PC-9 (cell line): ENCODE data around the gene FAM180B. TPM values are rescaled to one million over a fixed set of nuclear protein-coding genes. Genes with fewer than 3 reads are reported as not detected.
"Not testable (repeated sequence)": the region's sequence is repeated elsewhere in the genome, so short reads cannot be mapped to it uniquely, and the experiment has no call there.

ENCODE experiments used
- BruUV-seq: library from RNA; stranded (reverse); fragments of 400-500 nt; replicated peaks from 2 replicates; lab custom pipeline; 2021; lab: Mats Ljungman, UMichigan
- CTCF ChIA-PET: fragments of 300-600 bp; sonication (Branson Sonifier 250); formaldehyde crosslinking; loops from one replicate; lab custom pipeline; 2022; ENCODE audit warnings: antibody characterized with exemption; lab: Charles Lee
- POLR2A ChIA-PET: fragments of 300-600 bp; sonication (Branson Sonifier 250); formaldehyde crosslinking; loops from one replicate; lab custom pipeline; 2022; ENCODE audit warnings: antibody characterized with exemption; ENCODE audit not compliant: unreplicated experiment; lab: Charles Lee
- DNase-seq, 2 experiments: peaks; one replicate each; pipeline versions ENCODE4 v3.0.0 to v3.0.0-alpha.2; 2015 to 2022; ENCODE audit warnings: mixed read lengths in 1 of 2
- H2AFZ ChIP-seq: fragments of 200-600 bp; sonication (generic); 2 replicates; pipeline ENCODE4 v1.8.1; 2017; ENCODE audit warnings: antibody characterized with exemption
- H3F3A ChIP-seq: fragments of 200-600 bp; sonication (generic); 2 replicates; pipeline ENCODE4 v1.8.1; 2017; ENCODE audit warnings: antibody characterized with exemption, mild to moderate bottlenecking, low read depth; ENCODE audit not compliant: insufficient read depth
- H3K27ac ChIP-seq: fragments of 200-600 bp; sonication (generic); 2 replicates; pipeline ENCODE4 v1.6.1; 2016; ENCODE audit warnings: mixed run types
- H3K27me3 ChIP-seq: fragments of 200-600 bp; sonication (generic); 2 replicates; pipeline ENCODE4 v1.6.1; 2016; ENCODE audit warnings: low read depth, mixed run types; ENCODE audit not compliant: insufficient read depth
- H3K36me3 ChIP-seq: fragments of 200-600 bp; sonication (generic); 2 replicates; pipeline ENCODE4 v1.6.1; 2016; ENCODE audit warnings: low read depth, mixed run types
- H3K4me1 ChIP-seq: fragments of 200-600 bp; sonication (generic); replicated peaks from 2 replicates; pipeline ENCODE4 v1.6.1; 2016; ENCODE audit warnings: mixed run types; ENCODE audit not compliant: insufficient read depth
- H3K4me2 ChIP-seq: fragments of 200-600 bp; sonication (generic); 2 replicates; pipeline ENCODE4 v1.6.1; 2017; ENCODE audit warnings: mixed run types
- H3K4me3 ChIP-seq: fragments of 200-600 bp; sonication (generic); 2 replicates; pipeline ENCODE4 v1.6.1; 2016; ENCODE audit warnings: mixed run types
- H3K79me2 ChIP-seq: fragments of 200-600 bp; sonication (generic); 2 replicates; pipeline ENCODE4 v1.6.1; 2017; ENCODE audit warnings: low read depth, mixed run types
- H3K9me2 ChIP-seq: fragments of 200-600 bp; sonication (generic); 2 replicates; pipeline ENCODE4 v1.8.1; 2017; ENCODE audit warnings: mild to moderate bottlenecking; ENCODE audit not compliant: insufficient read depth
- H3K9me3 ChIP-seq: fragments of 200-600 bp; sonication (generic); 2 replicates; pipeline ENCODE4 v1.8.1; 2016; ENCODE audit warnings: low read depth; ENCODE audit not compliant: insufficient read depth
- H4K20me1 ChIP-seq: fragments of 200-600 bp; sonication (generic); 2 replicates; pipeline ENCODE4 v1.8.1; 2017; ENCODE audit not compliant: insufficient read depth
- CTCF ChIP-seq: fragments of 200-600 bp; sonication (generic); conservative IDR thresholded peaks from 2 replicates; pipeline ENCODE4 v1.6.1; 2017; ENCODE audit warnings: mixed run types, antibody characterized with exemption, mild to moderate bottlenecking, moderate library complexity
- EZH2 ChIP-seq: fragments of 200-600 bp; sonication (generic); IDR thresholded peaks from 2 replicates; pipeline ENCODE4 v1.8.0; 2017; ENCODE audit warnings: antibody characterized with exemption, low read depth
- intact Hi-C: fragments of 100-400 bp; cut with micrococcal nuclease; formaldehyde crosslinking; loops from one replicate; pipeline ENCODE4 v1.10.0; 2022; ENCODE audit not compliant: unreplicated experiment
- total RNA-seq: library from RNA; stranded (reverse); gene quantifications from 2 replicates; pipeline ENCODE4 v1.2.3, GENCODE V29; 2021

FAM180B gene
- total RNA-seq, 1 experiment from 2014 or later, result not detected

- no TSS peak for BruUV-seq
- DNase-seq, result no peak
- TF ChIP-seq CTCF (no peak), EZH2 (no peak)
Observed at GRCh38 chr11:47560426-47560825, 26.1 kb upstream of the FAM180B start.

GRCh38 chr11:47562393-47562792, 24.1 kb upstream of the FAM180B start:
- intact Hi-C loops, POLR2A ChIA-PET, CTCF ChIA-PET: not testable (repeated sequence)

More at GRCh38 chr11:47560426-47560825, 26.1 kb upstream of the FAM180B start:
- no peaks in the 10 kb centered on the region for H4K20me1 ChIP-seq
- no peaks in the 10 kb centered on the region for H3K36me3 ChIP-seq
- H3K4me3 ChIP-seq, result no peak overlapping the region
- peak overlapping the region; percentile 28 for H3K27ac ChIP-seq
- POLR2A ChIA-PET, result no interaction called here
- H3K9me3 ChIP-seq, result no peaks in the 10 kb centered on the region
- H2AFZ ChIP-seq, result no peak overlapping the region
- H3K4me1 ChIP-seq, result peaks cover 8% of the 10 kb centered on the region
- peaks cover 11% of the 10 kb centered on the region for H3K79me2 ChIP-seq
- intact Hi-C loops, result no loop called here
- H3F3A ChIP-seq, result peaks cover 27% of the 10 kb centered on the region
- CTCF ChIA-PET, result interaction anchor here (0.7 kb wide), 1 partner anchor 1147 kb away, joined by 6 read pairs; no protein-coding TSS in a partner anchor
- H3K9me2 ChIP-seq, result no peaks in the 10 kb centered on the region
- H3K4me2 ChIP-seq, result peak overlapping the region; percentile 18
- no peaks in the 10 kb centered on the region for H3K27me3 ChIP-seq

GRCh38 chr11:47564366-47564765, 22.1 kb upstream of the FAM180B start:
- intact Hi-C loops, result loop anchor here (1.0 kb wide), 1 partner anchor 11 kb away; the partner anchor contains the start of gene CELF1
- not testable (repeated sequence) for H3K9me2 ChIP-seq, H3K36me3 ChIP-seq, H3K27me3 ChIP-seq, H3K9me3 ChIP-seq, H3K27ac ChIP-seq, H2AFZ ChIP-seq, H4K20me1 ChIP-seq, DNase-seq
- TSS peak; percentile 32 for BruUV-seq
- Histone ChIP-seq H3K79me2 (peaks cover 46% of the 10 kb centered on the region), H3K4me1 (peaks cover 17% of the 10 kb centered on the region), H3F3A (peaks cover 27% of the 10 kb centered on the region), H3K4me2 (peak overlapping the region; percentile 93), H3K4me3 (0 out of 2 replicates have a peak overlapping the region, but pooled peaks have one; percentile 19)
- ChIA-PET POLR2A (interaction anchor here (0.7 kb wide), 1 partner anchor 151 kb away, joined by 3 read pairs; the partner anchor contains the start of gene AGBL2), CTCF (interaction anchor here (0.6 kb wide), 1 partner anchor 93 kb away, joined by 9 read pairs; no protein-coding TSS in a partner anchor)

More at GRCh38 chr11:47562393-47562792, 24.1 kb upstream of the FAM180B start:
- not testable (repeated sequence) for BruUV-seq, H4K20me1 ChIP-seq, H3K4me3 ChIP-seq, H3K4me2 ChIP-seq, DNase-seq, H3K27ac ChIP-seq, H3K9me3 ChIP-seq, H3K36me3 ChIP-seq, H3K27me3 ChIP-seq, H3K9me2 ChIP-seq, H2AFZ ChIP-seq
- peaks cover 17% of the 10 kb centered on the region for H3K4me1 ChIP-seq
- H3K79me2 ChIP-seq, result peaks cover 30% of the 10 kb centered on the region
- H3F3A ChIP-seq, result peaks cover 27% of the 10 kb centered on the region

- BruUV-seq, result no TSS peak
- intact Hi-C loops, result loop anchor here (1.0 to 5.0 kb wide), 2 partner anchors 12 to 158 kb away; partner anchors contain the start of genes CELF1 and SLC39A13
Observed at GRCh38 chr11:47564933-47565339, 21.5 kb upstream of the FAM180B start.

More at GRCh38 chr11:47564933-47565339, 21.5 kb upstream of the FAM180B start:
- no peak for DNase-seq
- peaks cover 17% of the 10 kb centered on the region for H3K4me1 ChIP-seq
- CTCF ChIA-PET, result no interaction called here
- H3K27me3 ChIP-seq, result no peaks in the 10 kb centered on the region
- H3F3A ChIP-seq, result peaks cover 25% of the 10 kb centered on the region
- peak overlapping the region; percentile 99 for H2AFZ ChIP-seq
- TF ChIP-seq CTCF (no peak), EZH2 (no peak)
- POLR2A ChIA-PET, result interaction anchor here (0.7 kb wide), 1 partner anchor 150 kb away, joined by 3 read pairs; the partner anchor contains the start of gene AGBL2
- no peaks in the 10 kb centered on the region for H3K9me3 ChIP-seq
- peak overlapping the region; percentile 93 for H3K4me2 ChIP-seq
- H3K27ac ChIP-seq, result peak overlapping the region; percentile 55
- H3K4me3 ChIP-seq, result peak overlapping the region; percentile 95
- peaks cover 7% of the 10 kb centered on the region; the same call in 1 of the 2 replicates for H4K20me1 ChIP-seq
- H3K36me3 ChIP-seq, result peaks cover 8% of the 10 kb centered on the region; the same call in 1 of the 2 replicates
- H3K79me2 ChIP-seq, result peaks cover 49% of the 10 kb centered on the region
- no peaks in the 10 kb centered on the region for H3K9me2 ChIP-seq
